Natural killer cell (primary cell): ENCODE measurements around the gene ABCA3. TPM values are rescaled to one million over a fixed set of nuclear protein-coding genes. Genes with fewer than 3 reads are reported as not detected.

Experiments
- ATAC-seq, 3 donors: fragments of 150-1000 bp in 2 of 3; fragments of 200-7000 bp in 1 of 3; cut with Tn5 transposase; 1 replicate in 1 of 3; 2 replicates in 2 of 3; pipeline ENCODE4 v1.10.0; 2021; ENCODE audit warnings: mild to moderate bottlenecking in 2 of 3, moderate library complexity in 2 of 3
- DNase-seq, 2 donors: peaks; one replicate each; pipeline versions ENCODE4 v3.0.0 to v3.0.0-alpha.2; 2013 to 2021; ENCODE audit warnings: mixed read lengths in 1 of 2
- H3K27ac ChIP-seq: one replicate; pipeline ENCODE4 v1.5.1; 2013; ENCODE audit warnings: mild to moderate bottlenecking, low read length
- H3K27me3 ChIP-seq: one replicate; pipeline ENCODE4 v1.6.1; 2013; ENCODE audit warnings: low read length; ENCODE audit not compliant: control insufficient read depth, insufficient read depth
- H3K36me3 ChIP-seq: one replicate; pipeline ENCODE4 v1.6.1; 2013; ENCODE audit warnings: low read length; ENCODE audit not compliant: control insufficient read depth, insufficient read depth
- H3K4me1 ChIP-seq: one replicate; pipeline ENCODE4 v1.6.1; 2013; ENCODE audit warnings: low read length; ENCODE audit not compliant: control insufficient read depth, insufficient read depth
- H3K4me3 ChIP-seq: one replicate; pipeline ENCODE4 v1.5.1; 2013; ENCODE audit warnings: low read length
- H3K9me3 ChIP-seq: one replicate; pipeline ENCODE4 v1.6.1; 2013; ENCODE audit warnings: low read length; ENCODE audit not compliant: control insufficient read depth, insufficient read depth
- H3K27ac Mint-ChIP-seq, 2 donors: one replicate each; pipeline ENCODE4 v1.8.0; 2022; ENCODE audit warnings: mild to moderate bottlenecking in 2 of 2, mixed read lengths in 2 of 2, moderate library complexity in 1 of 2
- H3K27me3 Mint-ChIP-seq, 2 donors: one replicate each; pipeline ENCODE4 v1.8.0; 2022; ENCODE audit warnings: low read depth in 2 of 2, mixed read lengths in 2 of 2
- H3K36me3 Mint-ChIP-seq: one replicate; pipeline ENCODE4 v1.8.0; 2022; ENCODE audit warnings: mixed read lengths
- H3K4me1 Mint-ChIP-seq, 2 donors: one replicate each; pipeline ENCODE4 v1.8.0; 2022; ENCODE audit warnings: mixed read lengths in 2 of 2
- H3K4me3 Mint-ChIP-seq: one replicate; pipeline ENCODE4 v1.8.0; 2022; ENCODE audit warnings: mild to moderate bottlenecking, moderate library complexity, mixed read lengths
- H3K9me3 Mint-ChIP-seq, 2 donors: one replicate each; pipeline ENCODE4 v1.8.0; 2022; ENCODE audit warnings: mixed read lengths in 2 of 2
- CTCF ChIP-seq: fragments of 200-600 bp; IDR thresholded peaks from one replicate; pipeline ENCODE4 v1.8.0; 2022; ENCODE audit warnings: antibody characterized with exemption
- WGBS: methylation state at CpG from one replicate; pipeline ENCODE4 v1.1.7; 2013; ENCODE audit warnings: missing lambda C conversion rate; ENCODE audit not compliant: insufficient coverage; 5-methylcytosine and 5-hydroxymethylcytosine counted together
- intact Hi-C: fragments of 100-400 bp; cut with micrococcal nuclease; formaldehyde crosslinking; loops from one replicate; pipeline ENCODE4 v1.14.2; 2022
- total RNA-seq, 4 donors: library from RNA; stranded (reverse); fragments of 120-200 nt in 1 of 4; gene quantifications; one replicate each; pipeline versions ENCODE4 v1.2.3 to v1.2.4, GENCODE V29; 2013 to 2022

The ABCA3 gene
- total RNA-seq, 3 donors from 2014 or later (not counting 1 experiment from before 2014, with no cell fraction given) = 12.2 to 17.5 (median 16.6) TPM

GRCh38 chr16:2282866-2283555 is 57.5 kb downstream of the ABCA3 start:
- intact Hi-C loops = no loop called here
- DNase-seq (no peak), ATAC-seq (no peak)
- no peak overlapping the region for H3K27ac Mint-ChIP-seq
- H3K9me3 ChIP-seq = no peaks in the 10 kb centered on the region
- no peaks in the 10 kb centered on the region for H3K4me1 Mint-ChIP-seq
- no peaks in the 10 kb centered on the region for H3K27me3 ChIP-seq
- H3K36me3 ChIP-seq = peaks cover 4% of the 10 kb centered on the region
- H3K27ac ChIP-seq = no peak overlapping the region
- 92% methylated on average over 26 of the region's 26 CpGs for WGBS
- no peak overlapping the region for H3K4me3 ChIP-seq
- TF ChIP-seq CTCF = no peak
- H3K9me3 Mint-ChIP-seq = no peaks in the 10 kb centered on the region
- H3K36me3 Mint-ChIP-seq = no peaks in the 10 kb centered on the region
- H3K27me3 Mint-ChIP-seq = no peaks in the 10 kb centered on the region
- no peak overlapping the region for H3K4me3 Mint-ChIP-seq
- H3K4me1 ChIP-seq = no peaks in the 10 kb centered on the region

GRCh38 chr16:2282262-2282661 is 58.3 kb downstream of the ABCA3 start:
- intact Hi-C loops = no loop called here
- Mint-ChIP-seq H3K4me3 (no peak overlapping the region), H3K9me3 (no peaks in the 10 kb centered on the region), H3K36me3 (no peaks in the 10 kb centered on the region), H3K27ac (no peak overlapping the region), H3K27me3 (no peaks in the 10 kb centered on the region), H3K4me1 (no peaks in the 10 kb centered on the region)
- no peaks in the 10 kb centered on the region for H3K27me3 ChIP-seq
- H3K4me1 ChIP-seq = no peaks in the 10 kb centered on the region
- ATAC-seq = no peak
- no peak for TF ChIP-seq CTCF
- no peaks in the 10 kb centered on the region for H3K9me3 ChIP-seq
- peaks cover 4% of the 10 kb centered on the region for H3K36me3 ChIP-seq
- DNase-seq = no peak
- H3K4me3 ChIP-seq = no peak overlapping the region
- 80% methylated on average over 2 of the region's 5 CpGs for WGBS
- no peak overlapping the region for H3K27ac ChIP-seq

- no peaks in the 10 kb centered on the region for H3K4me1 ChIP-seq
- no peak overlapping the region for H3K4me3 ChIP-seq
- H3K9me3 Mint-ChIP-seq = no peaks in the 10 kb centered on the region
- intact Hi-C loops = no loop called here
- no peak overlapping the region for H3K27ac Mint-ChIP-seq
- H3K36me3 ChIP-seq = peaks cover 4% of the 10 kb centered on the region
- H3K4me3 Mint-ChIP-seq = no peak overlapping the region
- H3K27ac ChIP-seq = no peak overlapping the region
- H3K36me3 Mint-ChIP-seq = no peaks in the 10 kb centered on the region
- ATAC-seq = no peak
- WGBS = 96% methylated on average over 24 of the region's 24 CpGs
- no peaks in the 10 kb centered on the region for H3K4me1 Mint-ChIP-seq
- no peaks in the 10 kb centered on the region for H3K27me3 ChIP-seq
- DNase-seq = no peak
- H3K9me3 ChIP-seq = no peaks in the 10 kb centered on the region
- H3K27me3 Mint-ChIP-seq = no peaks in the 10 kb centered on the region
- TF ChIP-seq CTCF = no peak
Observed at GRCh38 chr16:2280981-2281542, 59.5 kb downstream of the ABCA3 start.

- TF ChIP-seq CTCF = no peak
- no peaks in the 10 kb centered on the region for H3K36me3 Mint-ChIP-seq
- WGBS = 96% methylated on average over 8 of the region's 8 CpGs
- H3K27me3 ChIP-seq = no peaks in the 10 kb centered on the region
- H3K4me1 ChIP-seq = no peaks in the 10 kb centered on the region
- no peak overlapping the region for H3K27ac Mint-ChIP-seq
- intact Hi-C loops = no loop called here
- no peak for ATAC-seq
- DNase-seq = no peak
- no peaks in the 10 kb centered on the region for H3K4me1 Mint-ChIP-seq
- no peaks in the 10 kb centered on the region for H3K27me3 Mint-ChIP-seq
- no peak overlapping the region for H3K27ac ChIP-seq
- H3K36me3 ChIP-seq = peaks cover 4% of the 10 kb centered on the region
- no peak overlapping the region for H3K4me3 Mint-ChIP-seq
- H3K4me3 ChIP-seq = no peak overlapping the region
- no peaks in the 10 kb centered on the region for H3K9me3 ChIP-seq
- H3K9me3 Mint-ChIP-seq = no peaks in the 10 kb centered on the region
Observed at GRCh38 chr16:2280461-2280860, 60.1 kb downstream of the ABCA3 start.
